Memory B cell (primary cell): ENCODE results near the gene PKD1.

Experiments used
- ATAC-seq: fragments of 150-1000 bp; cut with Tn5 transposase; 2 replicates; pipeline ENCODE4 v1.10.0; 2021; ENCODE audit warnings: low read depth, mild to moderate bottlenecking, moderate library complexity
- DNase-seq, 2 donors: peaks; one replicate each; pipeline ENCODE4 v3.0.0; 2022; ENCODE audit warnings: low spot score in 2 of 2
- H3K27ac Mint-ChIP-seq: one replicate; pipeline ENCODE4 v1.8.0; 2022; ENCODE audit warnings: mild to moderate bottlenecking, moderate library complexity, mixed read lengths
- H3K27me3 Mint-ChIP-seq: one replicate; pipeline ENCODE4 v1.8.0; 2022; ENCODE audit warnings: mixed read lengths
- H3K36me3 Mint-ChIP-seq: one replicate; pipeline ENCODE4 v1.8.0; 2022; ENCODE audit warnings: mild to moderate bottlenecking, mixed read lengths
- H3K4me1 Mint-ChIP-seq: one replicate; pipeline ENCODE4 v1.8.0; 2022; ENCODE audit warnings: mixed read lengths
- H3K4me3 Mint-ChIP-seq: one replicate; pipeline ENCODE4 v1.8.0; 2022; ENCODE audit warnings: mild to moderate bottlenecking, moderate library complexity, mixed read lengths
- H3K9me3 Mint-ChIP-seq: one replicate; pipeline ENCODE4 v1.8.0; 2022; ENCODE audit warnings: mixed read lengths

PKD1 gene

DNA sequence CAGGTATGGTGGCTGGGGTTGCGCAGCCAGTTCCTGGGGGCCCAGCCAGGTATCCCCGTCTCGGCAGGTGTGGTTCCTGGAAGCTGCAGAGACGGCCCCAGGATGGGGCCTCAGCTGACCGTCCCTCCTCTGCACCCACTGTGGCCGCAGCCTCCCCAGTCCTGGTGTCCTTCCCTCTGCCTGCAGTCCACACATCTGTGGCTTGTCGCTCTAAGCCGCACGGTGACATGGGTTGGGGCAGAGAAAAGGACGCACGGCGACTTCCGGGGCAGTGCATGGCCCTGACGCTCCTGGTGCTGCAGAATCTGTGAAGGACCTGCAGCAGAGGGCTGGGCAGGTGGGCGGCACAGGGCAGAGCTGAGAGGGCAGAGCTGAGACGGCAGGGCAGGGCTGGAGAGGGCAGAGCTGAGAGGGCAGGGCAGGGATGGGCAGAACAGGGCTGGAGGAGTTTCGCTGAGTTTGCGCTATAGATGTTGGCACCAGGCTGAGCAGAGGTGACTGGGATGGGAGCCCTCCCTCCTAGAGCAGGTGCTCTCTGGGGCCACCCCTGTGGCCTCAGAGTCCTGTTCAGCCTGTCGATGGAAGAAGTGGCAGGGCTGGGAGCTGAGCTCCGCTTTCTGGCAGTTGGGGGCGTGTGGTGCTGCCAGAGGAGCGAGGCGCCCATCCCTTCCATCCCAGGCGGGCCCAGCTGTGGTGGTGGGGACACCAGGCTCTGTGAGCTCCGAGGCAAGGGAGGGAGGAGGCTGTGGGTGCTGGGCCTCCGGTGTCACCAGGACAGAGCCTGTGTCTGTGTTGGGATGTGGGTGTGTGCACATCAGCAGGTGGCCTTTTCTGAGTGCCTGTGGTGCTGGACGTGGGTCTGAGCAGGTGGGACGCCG lies 64.9 kb downstream of the PKD1 start:
- H3K36me3 Mint-ChIP-seq = peaks cover 24% of the 10 kb centered on the region
- DNase-seq (no peak), ATAC-seq (no peak)
- no peaks in the 10 kb centered on the region for H3K9me3 Mint-ChIP-seq
- H3K4me3 Mint-ChIP-seq = no peak overlapping the region
- no peaks in the 10 kb centered on the region for H3K27me3 Mint-ChIP-seq
- H3K27ac Mint-ChIP-seq = peak overlapping the region; percentile 50
- H3K4me1 Mint-ChIP-seq = peaks cover 2% of the 10 kb centered on the region

DNA sequence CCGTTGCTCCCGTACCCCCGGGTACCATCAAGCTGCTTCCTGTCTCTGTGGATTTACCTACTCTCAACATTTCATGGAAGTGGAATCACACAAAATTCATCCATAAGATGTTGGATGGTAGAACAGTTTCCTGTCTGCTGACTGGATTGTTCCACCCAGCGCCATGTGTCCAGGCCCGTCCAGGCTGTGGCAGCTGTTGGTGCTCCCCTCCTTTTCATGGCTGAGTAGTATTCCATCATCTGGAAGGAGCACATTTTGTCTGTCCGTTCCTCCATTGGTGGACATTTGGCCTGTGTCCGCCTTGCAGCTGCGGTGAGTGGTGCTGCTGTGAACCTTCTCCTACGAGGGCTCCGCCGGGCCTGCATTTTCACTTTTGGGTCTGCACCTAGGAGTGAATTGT lies 69.6 kb downstream of the PKD1 start:
- DNase-seq (no peak), ATAC-seq (no peak)
- no peak overlapping the region for H3K4me3 Mint-ChIP-seq
- peaks cover 2% of the 10 kb centered on the region for H3K4me1 Mint-ChIP-seq
- H3K27ac Mint-ChIP-seq = no peak overlapping the region
- no peaks in the 10 kb centered on the region for H3K9me3 Mint-ChIP-seq
- H3K27me3 Mint-ChIP-seq = no peaks in the 10 kb centered on the region
- peaks cover 9% of the 10 kb centered on the region for H3K36me3 Mint-ChIP-seq

DNA sequence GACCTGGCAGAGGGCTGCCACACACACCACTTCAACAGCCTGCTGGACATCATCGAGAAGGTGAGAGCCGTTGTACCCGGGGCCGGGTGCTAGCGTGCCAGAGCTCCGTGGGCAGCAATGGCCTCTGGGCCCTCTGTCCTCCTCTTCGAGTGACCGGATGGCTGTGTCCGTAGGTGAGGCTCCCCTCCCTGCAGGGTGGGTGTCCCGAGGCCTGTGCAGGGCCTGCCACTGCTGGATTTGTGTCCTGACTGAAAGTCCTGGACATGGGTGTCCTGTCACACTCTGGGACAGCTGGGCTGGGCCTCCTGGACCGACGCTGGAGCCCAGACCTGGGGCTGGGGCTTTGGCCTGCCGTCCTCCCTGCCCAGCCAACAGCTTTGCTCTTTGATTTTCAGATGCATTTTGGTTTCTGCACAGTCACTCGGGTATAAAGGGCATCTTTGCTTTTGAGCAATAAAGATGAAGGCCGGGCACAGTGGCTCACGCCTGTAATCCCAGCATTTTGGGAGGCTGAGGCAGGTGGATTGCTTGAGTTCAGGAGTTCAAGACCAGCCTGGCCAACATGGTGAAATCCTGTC lies 71.2 kb downstream of the PKD1 start:
- peaks cover 5% of the 10 kb centered on the region for H3K36me3 Mint-ChIP-seq
- DNase-seq = no peak
- no peak overlapping the region for H3K27ac Mint-ChIP-seq
- no peak for ATAC-seq
- no peaks in the 10 kb centered on the region for H3K27me3 Mint-ChIP-seq
- peaks cover 2% of the 10 kb centered on the region for H3K4me1 Mint-ChIP-seq
- H3K9me3 Mint-ChIP-seq = no peaks in the 10 kb centered on the region
- no peak overlapping the region for H3K4me3 Mint-ChIP-seq

DNA sequence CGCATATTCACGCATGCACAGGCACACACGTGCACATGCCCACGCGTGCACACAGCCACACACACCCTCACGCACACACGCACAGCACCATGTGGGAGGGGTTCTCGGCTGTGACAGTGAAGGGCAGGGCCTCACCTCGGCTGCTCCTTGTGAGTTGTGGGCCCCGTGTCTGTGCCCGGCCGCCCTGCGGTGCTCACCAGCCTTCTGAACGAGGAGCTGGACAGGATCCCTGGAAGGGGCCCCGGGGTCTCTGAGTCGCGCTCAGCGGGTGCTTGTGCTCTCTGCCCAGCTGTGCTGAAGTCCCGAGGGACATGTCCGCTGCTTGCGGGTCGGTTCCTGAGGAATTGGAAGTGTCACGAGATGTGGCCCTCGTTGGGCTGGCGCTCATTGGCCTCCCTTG lies 71.8 kb downstream of the PKD1 start:
- no peak for ATAC-seq

DNA sequence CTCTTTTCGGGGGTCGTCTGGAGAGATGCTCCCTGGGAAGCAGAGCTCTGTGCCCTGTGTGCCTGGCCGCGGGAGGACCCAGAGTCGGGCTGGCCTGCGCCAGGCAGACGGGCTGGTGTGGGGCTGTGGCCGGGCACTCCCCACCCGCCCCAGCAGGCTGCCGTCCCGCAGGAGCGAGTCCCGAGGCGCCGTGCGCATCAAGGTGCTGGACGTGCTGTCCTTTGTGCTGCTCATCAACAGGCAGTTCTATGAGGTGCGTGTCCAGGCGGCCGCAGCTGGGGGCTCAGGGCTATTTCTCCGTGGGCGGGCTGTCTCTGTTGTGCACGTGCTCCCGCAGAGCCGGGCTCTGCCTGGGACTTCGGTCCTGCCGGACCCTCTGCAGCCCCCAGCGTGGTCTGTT lies 72.9 kb downstream of the PKD1 start:
- no peak overlapping the region for H3K4me3 Mint-ChIP-seq
- peaks cover 4% of the 10 kb centered on the region for H3K4me1 Mint-ChIP-seq
- peaks cover 9% of the 10 kb centered on the region for H3K36me3 Mint-ChIP-seq
- no peak overlapping the region for H3K27ac Mint-ChIP-seq
- H3K27me3 Mint-ChIP-seq = no peaks in the 10 kb centered on the region
- H3K9me3 Mint-ChIP-seq = no peaks in the 10 kb centered on the region
- no peak for ATAC-seq
- no peak for DNase-seq

More for the DNA sequence above, 71.8 kb downstream of the PKD1 start:
- Mint-ChIP-seq H3K4me1 (peaks cover 2% of the 10 kb centered on the region), H3K27ac (no peak overlapping the region), H3K4me3 (no peak overlapping the region), H3K27me3 (no peaks in the 10 kb centered on the region), H3K36me3 (peaks cover 5% of the 10 kb centered on the region), H3K9me3 (no peaks in the 10 kb centered on the region)
- DNase-seq = no peak

DNA sequence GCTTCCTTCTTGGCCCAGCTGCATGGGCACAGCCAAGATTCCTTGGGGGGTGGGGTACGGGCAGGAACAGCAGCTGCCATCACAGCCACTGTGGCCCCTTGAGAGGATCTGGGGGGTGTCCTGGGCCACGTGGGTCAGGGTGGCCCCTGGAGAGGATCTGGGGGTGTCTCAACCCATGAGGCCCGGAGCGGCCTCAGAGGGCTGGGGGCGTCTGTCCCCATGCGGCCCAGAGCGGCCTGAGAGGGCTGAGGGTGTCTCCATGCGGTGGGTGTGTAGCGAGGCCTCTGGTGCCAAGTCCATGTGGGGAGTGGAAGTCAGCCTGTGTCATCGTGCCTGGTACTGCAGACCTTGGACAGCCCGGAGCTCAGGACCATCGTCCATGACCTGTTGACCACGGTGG lies 74.2 kb downstream of the PKD1 start:
- Mint-ChIP-seq H3K36me3 (peaks cover 14% of the 10 kb centered on the region), H3K4me3 (no peak overlapping the region), H3K27ac (no peak overlapping the region), H3K27me3 (no peaks in the 10 kb centered on the region), H3K4me1 (peaks cover 4% of the 10 kb centered on the region), H3K9me3 (no peaks in the 10 kb centered on the region)
- no peak for DNase-seq
- no peak for ATAC-seq

DNA sequence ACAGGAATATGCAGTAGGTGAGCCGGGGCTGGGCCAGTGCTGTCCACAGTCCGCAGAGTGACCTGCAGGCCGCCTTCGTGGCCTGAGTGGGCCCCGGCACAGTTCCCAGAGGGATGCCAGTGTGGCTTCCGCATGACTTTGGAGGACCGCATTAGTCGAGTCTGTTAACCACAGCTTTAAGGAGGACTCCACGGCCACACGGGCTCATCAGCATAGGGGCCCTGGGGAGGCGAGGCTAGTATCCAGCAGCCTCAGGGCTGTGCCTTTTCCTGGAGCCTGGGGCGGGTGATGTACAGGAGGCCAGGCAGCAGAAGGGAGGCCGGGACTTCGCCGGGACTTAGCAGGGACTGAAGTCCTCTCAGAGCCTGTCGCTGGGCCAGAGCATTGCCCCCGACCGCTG lies 74.7 kb downstream of the PKD1 start:
- no peak overlapping the region for H3K4me3 Mint-ChIP-seq

DNA sequence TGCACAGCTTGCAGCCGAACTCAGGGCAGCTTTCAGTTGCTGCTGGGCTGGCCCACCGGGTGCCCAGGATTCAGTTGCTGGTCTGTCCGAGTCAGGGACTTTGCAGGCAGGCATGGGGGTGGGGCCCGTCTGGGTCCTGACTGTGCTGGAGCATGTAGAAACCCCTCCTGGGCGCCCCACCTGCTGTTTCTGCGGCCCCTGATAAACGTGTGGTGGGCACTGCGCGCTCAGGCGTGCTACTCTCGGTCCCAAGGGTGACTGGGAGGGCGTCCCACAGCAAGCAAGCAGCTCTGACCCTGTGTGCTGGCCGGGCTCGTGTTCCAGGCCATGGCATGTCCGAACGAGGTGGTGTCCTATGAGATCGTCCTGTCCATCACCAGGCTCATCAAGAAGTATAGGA lies 75.4 kb downstream of the PKD1 start:
- no peak for ATAC-seq
- Mint-ChIP-seq H3K4me3 (no peak overlapping the region), H3K27me3 (no peaks in the 10 kb centered on the region), H3K27ac (no peak overlapping the region), H3K9me3 (no peaks in the 10 kb centered on the region), H3K36me3 (peaks cover 9% of the 10 kb centered on the region), H3K4me1 (peaks cover 2% of the 10 kb centered on the region)
- DNase-seq = no peak

More for the DNA sequence above, 74.7 kb downstream of the PKD1 start:
- H3K4me1 Mint-ChIP-seq = peaks cover 4% of the 10 kb centered on the region
- peaks cover 11% of the 10 kb centered on the region for H3K36me3 Mint-ChIP-seq
- no peaks in the 10 kb centered on the region for H3K27me3 Mint-ChIP-seq
- DNase-seq (no peak), ATAC-seq (no peak)
- no peak overlapping the region for H3K27ac Mint-ChIP-seq
- H3K9me3 Mint-ChIP-seq = no peaks in the 10 kb centered on the region

DNA sequence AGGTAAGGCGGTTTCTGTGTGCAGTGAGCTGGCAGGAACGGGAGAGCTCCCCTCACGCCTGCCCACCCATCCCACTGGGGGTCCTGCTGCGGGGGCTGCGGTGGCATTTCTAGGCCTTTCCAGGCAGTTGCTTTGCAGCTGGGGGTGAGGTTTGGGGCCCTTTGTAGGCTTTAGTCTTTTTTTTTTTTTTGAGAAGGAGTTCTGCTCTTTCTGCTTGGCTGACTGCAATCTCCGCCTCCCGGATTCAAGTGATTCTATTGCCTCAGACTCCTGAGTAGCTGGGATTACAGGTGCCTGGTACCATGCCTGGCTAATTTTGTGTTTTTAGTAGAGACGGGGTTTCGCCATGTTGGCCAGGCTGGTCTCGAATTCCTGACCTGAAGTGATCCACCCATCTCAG lies 76.8 kb downstream of the PKD1 start:
- DNase-seq (no peak), ATAC-seq (no peak)
- Mint-ChIP-seq H3K4me1 (peaks cover 2% of the 10 kb centered on the region), H3K27ac (no peak overlapping the region), H3K4me3 (no peak overlapping the region), H3K27me3 (no peaks in the 10 kb centered on the region), H3K36me3 (peaks cover 11% of the 10 kb centered on the region), H3K9me3 (no peaks in the 10 kb centered on the region)

DNA sequence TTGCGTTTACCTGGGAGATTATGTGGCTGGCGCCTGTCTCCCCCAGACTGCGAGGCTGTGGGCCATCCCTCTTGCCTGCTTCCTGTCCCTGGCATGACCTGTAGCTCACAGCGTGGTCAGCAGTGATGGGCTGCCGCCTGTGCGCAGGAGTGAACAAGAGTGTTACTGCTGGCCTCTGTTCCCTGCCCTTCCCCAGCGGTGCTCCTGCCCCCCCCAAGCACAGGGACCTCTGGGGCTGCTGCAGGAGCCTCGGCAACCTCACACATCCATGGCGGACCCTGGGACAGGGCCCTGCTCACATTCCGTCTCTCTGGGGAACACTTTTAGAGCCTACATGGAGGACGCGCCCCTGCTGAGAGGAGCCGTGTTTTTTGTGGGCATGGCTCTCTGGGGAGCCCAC lies 77.3 kb downstream of the PKD1 start:
- H3K36me3 Mint-ChIP-seq = peaks cover 13% of the 10 kb centered on the region
- H3K27me3 Mint-ChIP-seq = no peaks in the 10 kb centered on the region
- no peaks in the 10 kb centered on the region for H3K9me3 Mint-ChIP-seq
- no peak for ATAC-seq
- no peak overlapping the region for H3K4me3 Mint-ChIP-seq
- H3K4me1 Mint-ChIP-seq = peaks cover 2% of the 10 kb centered on the region
- H3K27ac Mint-ChIP-seq = no peak overlapping the region
- DNase-seq = no peak

DNA sequence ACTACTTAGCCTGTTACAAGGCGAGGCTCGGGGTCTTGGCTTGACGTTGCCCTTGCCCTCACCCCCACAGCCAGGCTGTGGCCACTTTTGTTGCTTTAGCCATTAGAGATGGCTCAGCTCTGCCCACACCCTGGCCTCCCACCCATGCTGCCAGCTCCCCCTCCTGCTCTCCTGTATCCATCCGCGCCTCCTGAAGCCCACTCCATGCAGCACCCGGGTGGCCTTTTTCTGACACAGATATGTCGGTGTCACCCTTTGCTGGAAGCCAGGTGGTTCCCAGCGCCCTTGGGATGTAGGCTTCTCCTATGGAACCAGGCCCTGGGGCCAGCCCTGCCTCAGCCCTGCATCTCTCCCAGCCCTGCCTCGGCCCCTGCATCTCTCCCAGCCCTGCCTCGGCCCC lies 78.3 kb downstream of the PKD1 start:
- Mint-ChIP-seq H3K27me3 (no peaks in the 10 kb centered on the region), H3K27ac (no peak overlapping the region), H3K4me1 (peaks cover 2% of the 10 kb centered on the region), H3K4me3 (no peak overlapping the region), H3K36me3 (peaks cover 17% of the 10 kb centered on the region), H3K9me3 (no peaks in the 10 kb centered on the region)
- ATAC-seq (no peak), DNase-seq (no peak)

DNA sequence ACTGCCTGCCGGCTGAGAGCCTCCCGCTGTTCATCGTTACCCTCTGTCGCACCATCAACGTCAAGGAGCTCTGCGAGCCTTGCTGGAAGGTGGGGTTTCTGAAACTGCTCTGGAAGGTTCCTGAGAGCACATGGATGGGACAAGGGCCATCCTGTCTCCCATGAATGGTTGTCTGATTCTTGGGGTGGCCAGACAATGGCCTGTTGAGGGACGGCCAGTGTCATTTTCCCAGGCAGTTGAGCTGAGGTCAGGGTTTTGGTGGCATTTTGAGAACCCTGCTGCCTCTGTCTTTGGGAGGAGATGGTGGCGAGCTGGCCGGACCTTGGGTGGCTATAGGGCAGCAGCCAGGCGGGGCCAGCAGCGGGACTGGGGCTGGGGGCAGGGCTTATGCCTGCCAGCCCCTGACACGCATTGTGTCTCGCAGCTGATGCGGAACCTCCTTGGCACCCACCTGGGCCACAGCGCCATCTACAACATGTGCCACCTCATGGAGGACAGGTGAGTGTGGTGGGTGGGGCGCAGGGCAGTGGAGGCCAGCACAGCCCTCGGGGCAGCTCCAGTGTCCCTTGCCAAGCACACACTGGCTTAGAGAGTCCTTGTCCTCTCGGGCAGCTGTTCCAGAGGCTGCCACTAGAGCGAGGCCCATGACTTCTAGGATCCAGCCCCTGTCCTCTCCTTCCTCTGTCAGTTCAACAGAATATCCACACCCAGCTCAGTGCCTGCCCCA lies 78.9 kb downstream of the PKD1 start:
- Mint-ChIP-seq H3K9me3 (no peaks in the 10 kb centered on the region), H3K4me3 (no peak overlapping the region), H3K27me3 (no peaks in the 10 kb centered on the region), H3K27ac (no peak overlapping the region), H3K36me3 (peaks cover 18% of the 10 kb centered on the region), H3K4me1 (peaks cover 2% of the 10 kb centered on the region)
- ATAC-seq (no peak), DNase-seq (no peak)

DNA sequence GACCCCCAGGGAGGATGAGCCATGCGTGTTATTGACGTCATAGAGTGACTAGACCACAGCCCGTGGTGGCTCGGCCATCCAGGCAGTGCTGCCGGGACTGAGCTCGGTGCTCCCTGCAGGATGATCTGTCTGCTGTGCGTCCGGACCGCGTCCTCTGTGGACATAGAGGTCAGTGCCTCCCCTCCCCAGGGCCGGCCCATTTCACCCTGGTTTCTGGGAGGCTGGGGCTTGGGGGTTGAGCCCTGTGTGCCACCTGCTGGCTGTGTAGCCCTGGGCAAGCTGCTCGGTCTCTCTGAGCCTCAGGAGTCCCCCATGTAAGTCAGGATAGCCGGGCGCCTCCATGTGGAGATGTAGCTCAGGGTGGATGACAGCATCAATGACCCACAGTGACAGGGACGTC lies 79.6 kb downstream of the PKD1 start:
- peaks cover 18% of the 10 kb centered on the region for H3K36me3 Mint-ChIP-seq
- ATAC-seq (no peak), DNase-seq (no peak)
- H3K4me3 Mint-ChIP-seq = no peak overlapping the region
- H3K4me1 Mint-ChIP-seq = peaks cover 2% of the 10 kb centered on the region
- H3K9me3 Mint-ChIP-seq = no peaks in the 10 kb centered on the region
- H3K27me3 Mint-ChIP-seq = no peaks in the 10 kb centered on the region
- H3K27ac Mint-ChIP-seq = no peak overlapping the region

DNA sequence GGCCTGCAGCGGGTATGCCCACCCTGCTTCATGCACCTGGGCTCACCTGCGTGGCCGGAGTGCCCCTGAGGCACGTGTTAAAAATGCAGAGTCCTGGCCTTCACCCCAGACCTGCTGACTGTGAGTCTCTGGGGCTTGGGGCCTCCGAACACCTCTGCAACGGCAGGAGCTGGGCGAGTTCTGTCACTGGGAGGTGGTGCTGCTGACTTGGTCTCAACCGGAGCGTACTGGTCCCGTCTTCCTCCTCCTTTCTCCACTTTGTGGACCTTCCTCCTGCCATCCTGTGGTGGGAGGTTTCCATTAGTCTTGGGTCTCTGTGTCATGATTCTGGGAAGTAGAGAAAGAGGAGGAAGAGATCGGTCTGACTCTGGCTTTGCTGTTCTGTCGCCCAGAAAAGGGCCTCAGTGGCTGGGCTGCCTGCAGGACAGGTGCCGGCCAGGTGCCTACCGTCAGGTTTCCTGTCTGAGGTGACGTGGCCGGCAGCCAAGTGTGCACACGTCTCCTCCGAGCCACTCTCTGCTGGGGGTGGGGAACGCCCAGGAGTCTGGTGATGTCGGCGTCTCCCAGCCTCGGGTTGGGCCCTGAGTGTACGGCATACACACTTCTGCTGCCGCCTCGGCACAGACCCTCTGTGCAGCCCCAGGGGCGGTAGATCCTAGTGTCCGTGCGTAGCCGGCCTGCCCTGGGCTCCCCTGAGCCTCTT lies 81.0 kb downstream of the PKD1 start:
- Mint-ChIP-seq H3K27ac (no peak overlapping the region), H3K27me3 (no peaks in the 10 kb centered on the region), H3K4me1 (peaks cover 2% of the 10 kb centered on the region), H3K4me3 (no peak overlapping the region), H3K9me3 (no peaks in the 10 kb centered on the region), H3K36me3 (peaks cover 18% of the 10 kb centered on the region)
- DNase-seq = no peak
- no peak for ATAC-seq
